ENCODE measurements around the gene CEP120.

The CEP120 gene

GRCh38 chr5:123360201-123360571 lies 63.0 kb downstream of the CEP120 start:
- in situ Hi-C loops (cut with MboI; ENCODE audit: low sequenced_read_pairs, unreplicated experiment): no loop called here
- no peak for TF ChIP-seq CTCF (IDR thresholded peaks at IDR 0.05; ENCODE audit: borderline replicate concordance, control extremely low read depth, extremely low read depth, insufficient read depth, missing control alignments)
- DNase-seq (ENCODE audit: low spot score): no peak

GRCh38 chr5:123359454-123360200 lies 63.6 kb downstream of the CEP120 start:
- no peak for DNase-seq (ENCODE audit: low spot score)
- no peak for TF ChIP-seq CTCF (IDR thresholded peaks at IDR 0.05; ENCODE audit: borderline replicate concordance, control extremely low read depth, extremely low read depth, insufficient read depth, missing control alignments)
- in situ Hi-C loops (cut with MboI; ENCODE audit: low sequenced_read_pairs, unreplicated experiment): no loop called here

GRCh38 chr5:123358751-123359150 lies 64.5 kb downstream of the CEP120 start:
- in situ Hi-C loops (cut with MboI; ENCODE audit: low sequenced_read_pairs, unreplicated experiment): no loop called here
- no peak for DNase-seq (ENCODE audit: low spot score)
- TF ChIP-seq CTCF (IDR thresholded peaks at IDR 0.05; ENCODE audit: borderline replicate concordance, control extremely low read depth, extremely low read depth, insufficient read depth, missing control alignments): no peak

GRCh38 chr5:123358304-123358703 lies 64.9 kb downstream of the CEP120 start:
- TF ChIP-seq CTCF (IDR thresholded peaks at IDR 0.05; ENCODE audit: borderline replicate concordance, control extremely low read depth, extremely low read depth, insufficient read depth, missing control alignments): no peak
- in situ Hi-C loops (cut with MboI; ENCODE audit: low sequenced_read_pairs, unreplicated experiment): no loop called here

GRCh38 chr5:123351820-123352219 lies 71.4 kb downstream of the CEP120 start:
- DNase-seq (ENCODE audit: low spot score): no peak
- in situ Hi-C loops (cut with MboI; ENCODE audit: low sequenced_read_pairs, unreplicated experiment): no loop called here
- TF ChIP-seq CTCF (IDR thresholded peaks at IDR 0.05; ENCODE audit: borderline replicate concordance, control extremely low read depth, extremely low read depth, insufficient read depth, missing control alignments): no peak

More at GRCh38 chr5:123358304-123358703, 64.9 kb downstream of the CEP120 start:
- DNase-seq (ENCODE audit: low spot score): no peak

GRCh38 chr5:123351240-123351639 lies 72.0 kb downstream of the CEP120 start:
- DNase-seq (ENCODE audit: low spot score): no peak
- no peak for TF ChIP-seq CTCF (IDR thresholded peaks at IDR 0.05; ENCODE audit: borderline replicate concordance, control extremely low read depth, extremely low read depth, insufficient read depth, missing control alignments)
- in situ Hi-C loops (cut with MboI; ENCODE audit: low sequenced_read_pairs, unreplicated experiment): no loop called here

All from GM13976 (cell line).